HG03064 (cell line): Measurements from ENCODE around the gene JMJD1C.

Source experiments
- ATAC-seq: cut with Tn5 transposase; IDR thresholded peaks from one replicate; pipeline ENCODE4 v1.9.1; 2021; ENCODE audit warnings: low read depth; ENCODE audit not compliant: unreplicated experiment

The JMJD1C gene

GRCh38 chr10:63439607-63440006, 26.2 kb downstream of the JMJD1C start:
- ATAC-seq, result no peak

- ATAC-seq, result no peak
Measured at GRCh38 chr10:63438506-63439498, 27.0 kb downstream of the JMJD1C start.

- ATAC-seq, result no peak
Measured at GRCh38 chr10:63437116-63437949, 28.4 kb downstream of the JMJD1C start.

- no peak for ATAC-seq
Measured at GRCh38 chr10:63436225-63436624, 29.6 kb downstream of the JMJD1C start.

- no peak for ATAC-seq
Measured at GRCh38 chr10:63434866-63435854, 30.6 kb downstream of the JMJD1C start.

DNA sequence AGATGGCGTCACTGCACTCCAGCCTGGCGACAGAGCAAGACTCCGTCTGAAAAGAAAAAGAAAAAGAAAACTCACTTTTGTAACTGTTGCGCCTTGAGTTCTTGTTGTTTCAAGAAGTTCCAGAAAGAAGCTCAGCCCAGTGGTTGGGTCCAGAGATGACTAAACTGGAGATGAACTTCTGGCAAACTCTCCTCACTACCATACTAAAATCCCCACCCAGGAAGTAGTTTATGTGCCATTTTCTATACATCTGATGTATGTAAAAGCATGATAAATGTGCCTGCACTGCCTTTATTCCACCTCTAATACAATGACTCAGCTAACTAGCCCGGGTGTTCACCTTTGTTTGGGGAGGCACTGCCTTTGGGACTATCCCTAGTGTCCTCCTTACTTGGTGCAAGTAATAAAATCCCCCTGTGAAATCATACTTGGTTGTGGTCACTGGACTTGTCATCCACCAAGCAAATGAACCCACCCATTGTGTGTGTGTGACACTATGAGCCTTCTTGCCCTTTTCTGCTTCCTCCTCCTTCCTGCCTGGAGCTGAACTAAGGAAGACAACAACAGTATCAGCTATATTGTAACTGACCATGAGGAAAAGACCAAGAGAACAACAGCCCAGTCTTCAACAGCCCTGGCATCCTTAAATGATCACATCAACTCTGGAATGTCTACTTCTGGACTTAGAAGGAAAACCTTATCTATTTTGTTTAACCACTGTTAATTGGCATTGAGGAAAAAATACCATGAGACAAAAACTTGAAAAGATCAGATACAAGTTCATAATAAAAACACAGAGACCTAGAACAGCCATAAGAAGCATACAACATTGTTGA, 33.6 kb downstream of the JMJD1C start:
- no peak for ATAC-seq

DNA sequence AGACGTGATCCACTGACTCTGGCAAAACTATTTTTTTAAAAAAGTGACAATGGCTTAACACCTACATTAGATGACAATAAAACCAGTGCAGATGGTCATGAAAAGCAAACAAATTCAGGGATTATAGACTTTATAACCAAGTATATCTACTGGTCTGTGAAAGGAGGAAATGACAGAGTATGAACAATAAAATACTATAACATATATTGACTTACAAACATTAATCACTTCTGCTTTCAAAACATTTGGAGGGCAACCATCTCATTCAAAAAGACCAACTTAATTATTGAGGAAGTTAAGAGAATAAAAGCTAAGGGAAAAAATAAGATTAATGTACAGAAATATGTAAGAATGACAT, 34.8 kb downstream of the JMJD1C start:
- ATAC-seq, result no peak

DNA sequence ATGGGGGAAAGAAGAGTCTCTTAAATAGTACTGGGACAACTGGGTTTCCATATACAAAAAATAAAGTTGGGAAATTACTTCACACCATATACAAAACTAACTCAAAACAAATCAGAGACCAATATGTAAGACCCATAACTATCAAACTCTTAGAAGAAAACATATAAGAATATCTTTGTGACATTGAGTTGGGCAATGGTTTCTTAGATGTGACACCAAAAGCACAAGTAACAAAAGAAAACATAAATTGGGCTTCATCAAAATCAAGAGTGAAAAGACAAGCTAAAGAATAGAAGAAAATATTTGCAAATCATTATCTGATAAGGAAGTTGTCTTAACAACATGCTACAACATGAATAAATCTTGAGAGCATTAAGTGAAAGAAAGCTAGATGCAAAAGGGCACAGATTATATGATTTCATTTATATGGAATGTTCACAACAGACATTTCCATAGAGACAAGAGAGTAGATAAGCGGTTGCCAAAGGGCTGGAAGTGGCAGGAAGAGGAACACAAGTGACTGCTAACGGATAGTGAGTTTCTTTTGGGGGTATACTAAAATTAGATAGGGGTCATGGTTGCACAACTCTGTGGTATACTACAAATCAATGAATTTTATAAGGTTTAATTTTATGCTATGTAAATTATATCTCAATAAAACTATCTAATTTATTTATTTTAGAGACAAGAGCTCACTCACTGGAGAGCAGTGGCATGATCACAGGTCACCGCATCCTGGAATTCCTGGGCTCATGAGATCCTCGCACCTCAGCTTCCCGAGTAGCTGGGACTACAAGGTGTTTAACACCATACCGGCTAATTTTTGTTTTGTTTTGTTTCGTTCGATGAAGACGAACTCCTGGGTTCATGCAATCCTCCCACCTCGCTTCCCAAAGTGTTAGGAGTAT, 35.4 kb downstream of the JMJD1C start:
- no peak for ATAC-seq

- ATAC-seq, result no peak
Measured at GRCh38 chr10:63429281-63429680, 36.5 kb downstream of the JMJD1C start.

DNA sequence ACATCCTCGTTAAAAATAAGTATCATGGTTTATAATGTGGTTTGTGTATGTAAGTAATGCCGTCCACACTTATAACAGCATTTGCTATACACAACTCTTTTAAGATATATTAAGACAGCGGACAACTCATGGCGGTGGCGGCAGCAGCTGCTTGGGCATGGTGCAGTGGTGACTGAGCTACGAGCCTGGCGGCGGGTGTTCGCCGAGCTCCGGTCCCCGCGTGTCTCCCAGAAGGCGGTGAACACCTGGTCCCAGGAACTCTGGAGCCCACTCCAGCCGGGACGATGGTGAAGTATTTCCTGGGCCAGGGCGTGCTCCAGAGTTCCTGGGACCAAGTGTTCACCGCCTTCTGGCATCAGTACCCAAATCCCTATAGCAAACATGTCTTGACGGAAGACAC, 38.8 kb downstream of the JMJD1C start:
- no peak for ATAC-seq

DNA sequence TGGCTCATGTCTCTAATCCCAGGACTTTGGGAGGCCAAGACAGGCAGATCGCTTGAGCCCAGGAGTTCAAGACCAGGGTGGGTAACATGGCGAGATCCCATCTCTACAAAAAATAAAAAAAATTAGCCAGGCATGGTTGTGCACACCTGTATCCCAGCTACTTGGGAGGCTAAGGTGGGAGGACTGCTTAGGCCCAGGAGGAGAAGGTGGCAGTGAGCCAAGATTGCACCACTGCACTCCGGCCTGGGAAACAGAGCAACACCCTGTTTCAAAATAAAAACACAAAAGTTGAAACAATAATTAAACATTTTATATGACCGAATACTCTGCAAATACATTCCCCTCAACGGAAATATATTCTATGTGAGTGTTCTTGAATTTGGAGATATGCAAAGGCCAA, 40.3 kb downstream of the JMJD1C start:
- ATAC-seq, result no peak

- no peak for ATAC-seq
Measured at GRCh38 chr10:63424576-63424975, 41.2 kb downstream of the JMJD1C start.

DNA sequence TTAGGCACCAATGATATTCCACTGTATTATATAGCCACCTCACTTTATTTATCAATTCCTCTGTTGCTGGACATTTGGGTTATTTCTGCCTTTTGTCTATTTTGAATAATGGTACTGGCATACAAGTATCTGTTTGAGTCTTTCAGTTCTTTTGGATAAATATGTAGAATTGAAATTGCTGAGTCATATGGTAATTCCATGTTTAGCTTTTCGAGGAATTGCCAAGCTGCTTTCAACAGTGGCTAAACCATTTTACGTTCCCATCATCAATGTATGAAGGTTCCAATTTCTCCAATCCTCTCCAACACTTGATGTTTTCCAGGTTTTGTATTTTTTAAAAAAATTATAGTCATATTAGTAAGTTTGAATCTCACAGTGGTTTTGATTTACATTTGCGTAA, 42.3 kb downstream of the JMJD1C start:
- ATAC-seq, result no peak

- ATAC-seq, result peak; percentile 95
Measured at GRCh38 chr10:63421591-63421990, 44.2 kb downstream of the JMJD1C start.

- no peak for ATAC-seq
Measured at GRCh38 chr10:63416376-63416775, 49.4 kb downstream of the JMJD1C start.

DNA sequence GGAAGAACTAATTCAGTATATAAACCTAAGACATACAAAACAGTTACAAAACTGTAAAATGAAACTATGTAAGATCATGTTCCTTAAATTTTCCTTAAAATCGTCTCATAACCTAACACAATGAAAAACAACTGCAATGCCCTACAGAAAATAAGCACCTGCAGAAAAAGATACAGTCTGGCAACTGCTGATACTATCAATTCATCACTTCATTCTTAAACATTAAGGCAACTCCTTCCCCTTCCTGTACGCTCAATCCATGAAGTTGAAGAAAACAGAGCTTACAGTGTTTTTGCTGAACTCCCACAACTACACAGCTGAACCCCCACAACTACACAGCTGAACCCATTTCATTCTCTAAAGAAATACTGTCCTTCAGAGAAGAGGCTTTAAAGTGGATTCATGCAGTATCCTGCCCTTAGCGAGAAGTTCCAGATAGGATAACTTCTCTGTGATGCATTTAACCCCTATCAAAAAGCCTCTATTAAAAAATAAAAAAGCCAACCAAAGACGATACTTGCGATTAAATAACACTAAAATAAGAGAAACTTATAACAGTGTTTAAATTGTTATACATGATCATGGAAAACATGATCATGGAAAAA, 50.0 kb downstream of the JMJD1C start:
- ATAC-seq, result no peak

- no peak for ATAC-seq
Measured at GRCh38 chr10:63414481-63415260, 51.1 kb downstream of the JMJD1C start.
